Measurements from ENCODE around the gene GFOD1. TPM values are rescaled to one million over a fixed set of nuclear protein-coding genes. Genes with fewer than 3 reads are reported as not detected.
"Not testable (repeated sequence)": the region's sequence is repeated elsewhere in the genome, so short reads cannot be mapped to it uniquely, and the experiment has no call there.

GFOD1 gene
- total and polyA plus RNA-seq, 2 donors (not counting 1 experiment from before 2014, with no cell fraction given) = 10.5 to 25.3 TPM

DNA sequence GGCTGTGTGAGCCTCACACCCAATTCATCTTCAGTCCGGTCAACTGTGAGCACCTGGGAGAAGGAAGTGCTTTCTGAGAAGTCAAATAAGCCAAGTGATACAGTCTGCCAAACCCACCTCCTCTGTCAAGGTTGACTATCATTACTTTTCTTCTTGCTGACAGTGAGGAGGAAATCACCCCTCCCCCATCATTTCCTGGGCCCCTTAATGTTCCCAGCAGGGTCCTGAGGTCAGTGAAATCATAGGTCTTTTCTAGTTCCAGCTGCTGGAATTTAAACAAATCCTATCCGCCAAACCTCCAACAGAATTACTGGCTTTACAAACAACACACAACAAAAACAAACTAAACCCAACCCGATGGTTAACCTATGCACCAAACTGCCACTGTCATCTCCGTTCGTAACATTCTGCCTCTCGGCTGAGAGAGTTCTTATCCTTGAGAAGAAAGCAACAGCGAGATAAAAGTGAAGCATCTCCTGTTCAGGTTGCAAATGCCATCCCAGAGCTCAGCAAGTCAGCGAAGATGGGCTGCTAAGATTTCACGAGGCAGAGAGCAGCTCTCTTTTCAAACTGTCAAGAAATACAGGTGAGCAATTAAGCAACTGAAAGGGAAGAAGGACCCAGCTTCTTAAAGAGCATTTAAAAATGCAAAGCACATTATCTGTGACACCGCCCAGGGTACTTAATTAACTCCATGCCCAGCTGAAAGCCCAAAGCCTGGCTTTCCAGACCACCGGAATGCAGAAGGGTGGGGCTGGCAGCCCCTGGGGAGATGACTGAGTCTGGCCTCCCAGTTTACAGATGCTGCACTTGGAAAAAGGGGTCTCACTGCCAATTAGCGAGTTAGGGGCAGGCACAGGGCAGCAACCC, 24.7 kb downstream of the GFOD1 start:
- peaks cover 38% of the 10 kb centered on the region for H3K4me1 ChIP-seq (ENCODE audit: control insufficient read depth, extremely low read depth, insufficient read depth, low read length)
- H2AFZ ChIP-seq (ENCODE audit: low read length) = no peak overlapping the region
- peak; percentile 44 to 66 for DNase-seq (ENCODE audit: low read depth in 2 of 2)
- H4K20me1 ChIP-seq (ENCODE audit: control insufficient read depth, extremely low read depth, insufficient read depth, low read length) = no peaks in the 10 kb centered on the region
- peak overlapping the region; percentile 66 for H3K4me2 ChIP-seq (ENCODE audit: extremely low read depth, insufficient read depth, low read length)
- peak overlapping the region in 2 of 4 experiments; percentile 6 to 32 for H3K4me3 ChIP-seq (replicated peaks in 1 of 4; ENCODE audit: control extremely low read depth in 1 of 4, insufficient read depth in 1 of 4, low read depth in 3 of 4, low read length in 4 of 4)
- TF ChIP-seq, protein P1, sequence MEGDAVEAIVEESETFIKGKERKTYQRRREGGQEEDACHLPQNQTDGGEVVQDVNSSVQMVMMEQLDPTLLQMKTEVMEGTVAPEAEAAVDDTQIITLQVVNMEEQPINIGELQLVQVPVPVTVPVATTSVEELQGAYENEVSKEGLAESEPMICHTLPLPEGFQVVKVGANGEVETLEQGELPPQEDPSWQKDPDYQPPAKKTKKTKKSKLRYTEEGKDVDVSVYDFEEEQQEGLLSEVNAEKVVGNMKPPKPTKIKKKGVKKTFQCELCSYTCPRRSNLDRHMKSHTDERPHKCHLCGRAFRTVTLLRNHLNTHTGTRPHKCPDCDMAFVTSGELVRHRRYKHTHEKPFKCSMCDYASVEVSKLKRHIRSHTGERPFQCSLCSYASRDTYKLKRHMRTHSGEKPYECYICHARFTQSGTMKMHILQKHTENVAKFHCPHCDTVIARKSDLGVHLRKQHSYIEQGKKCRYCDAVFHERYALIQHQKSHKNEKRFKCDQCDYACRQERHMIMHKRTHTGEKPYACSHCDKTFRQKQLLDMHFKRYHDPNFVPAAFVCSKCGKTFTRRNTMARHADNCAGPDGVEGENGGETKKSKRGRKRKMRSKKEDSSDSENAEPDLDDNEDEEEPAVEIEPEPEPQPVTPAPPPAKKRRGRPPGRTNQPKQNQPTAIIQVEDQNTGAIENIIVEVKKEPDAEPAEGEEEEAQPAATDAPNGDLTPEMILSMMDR (conservative IDR thresholded peaks at IDR 0.05 in 1 of 2, IDR thresholded peaks at IDR 0.05 in 1 of 2; ENCODE audit: low read depth in 1 of 2, low read length in 2 of 2) = no peak
- TF ChIP-seq EZH2 (IDR thresholded peaks at IDR 0.05; ENCODE audit: low read length, missing control alignments) = no peak
- H3K9me3 ChIP-seq (ENCODE audit: control insufficient read depth, insufficient read depth, low read depth, low read length) = no peaks in the 10 kb centered on the region
- H3K79me2 ChIP-seq (ENCODE audit: control insufficient read depth, insufficient read depth, low read length) = no peaks in the 10 kb centered on the region
- no peaks in the 10 kb centered on the region for H3K27me3 ChIP-seq (ENCODE audit: control insufficient read depth, insufficient read depth, low read length)
- no peak overlapping the region for H3K27ac ChIP-seq (ENCODE audit: insufficient read depth, low read length)
- H3K9ac ChIP-seq (ENCODE audit: insufficient read depth, low read length) = no peak overlapping the region
- no peaks in the 10 kb centered on the region for H3K36me3 ChIP-seq (ENCODE audit: control insufficient read depth, insufficient read depth, low read length)

DNA sequence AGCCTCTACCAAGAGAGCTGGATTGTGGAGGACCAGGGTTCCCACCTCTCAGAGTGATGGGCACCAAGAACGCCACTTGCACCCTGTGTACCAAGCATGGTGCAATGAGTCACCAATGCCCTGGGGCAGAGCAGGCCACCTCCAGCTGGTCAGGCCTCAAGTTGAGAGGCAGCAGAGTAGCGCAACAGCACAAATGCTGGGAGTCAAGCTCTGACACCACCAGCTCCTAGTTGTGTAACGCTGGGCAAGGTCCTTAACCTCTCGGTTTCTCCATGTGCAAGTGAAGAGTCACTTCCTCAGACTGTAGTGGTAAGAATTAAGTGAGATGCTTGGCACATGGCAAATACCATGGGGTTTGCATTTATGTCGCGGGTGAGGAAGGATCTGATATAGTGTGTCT, 25.6 kb downstream of the GFOD1 start:
- Histone ChIP-seq H2AFZ (ENCODE audit: low read length) (no peak overlapping the region), H3K27ac (ENCODE audit: insufficient read depth, low read length) (peak overlapping the region; percentile 7), H3K9me3 (ENCODE audit: control insufficient read depth, insufficient read depth, low read depth, low read length) (no peaks in the 10 kb centered on the region), H4K20me1 (ENCODE audit: control insufficient read depth, extremely low read depth, insufficient read depth, low read length) (no peaks in the 10 kb centered on the region), H3K4me3 (replicated peaks in 1 of 4; ENCODE audit: control extremely low read depth in 1 of 4, insufficient read depth in 1 of 4, low read depth in 3 of 4, low read length in 4 of 4) (no peak overlapping the region), H3K9ac (ENCODE audit: insufficient read depth, low read length) (no peak overlapping the region), H3K27me3 (ENCODE audit: control insufficient read depth, insufficient read depth, low read length) (no peaks in the 10 kb centered on the region), H3K4me1 (ENCODE audit: control insufficient read depth, extremely low read depth, insufficient read depth, low read length) (peaks cover 38% of the 10 kb centered on the region), H3K36me3 (ENCODE audit: control insufficient read depth, insufficient read depth, low read length) (no peaks in the 10 kb centered on the region), H3K4me2 (ENCODE audit: extremely low read depth, insufficient read depth, low read length) (no peak overlapping the region), H3K79me2 (ENCODE audit: control insufficient read depth, insufficient read depth, low read length) (no peaks in the 10 kb centered on the region)
- peak in 1 of 2 donors; percentile 53 for DNase-seq (ENCODE audit: low read depth in 2 of 2)
- TF ChIP-seq, protein P1 (conservative IDR thresholded peaks at IDR 0.05 in 1 of 2, IDR thresholded peaks at IDR 0.05 in 1 of 2; ENCODE audit: low read depth in 1 of 2, low read length in 2 of 2) = no peak
- TF ChIP-seq EZH2 (IDR thresholded peaks at IDR 0.05; ENCODE audit: low read length, missing control alignments) = no peak

DNA sequence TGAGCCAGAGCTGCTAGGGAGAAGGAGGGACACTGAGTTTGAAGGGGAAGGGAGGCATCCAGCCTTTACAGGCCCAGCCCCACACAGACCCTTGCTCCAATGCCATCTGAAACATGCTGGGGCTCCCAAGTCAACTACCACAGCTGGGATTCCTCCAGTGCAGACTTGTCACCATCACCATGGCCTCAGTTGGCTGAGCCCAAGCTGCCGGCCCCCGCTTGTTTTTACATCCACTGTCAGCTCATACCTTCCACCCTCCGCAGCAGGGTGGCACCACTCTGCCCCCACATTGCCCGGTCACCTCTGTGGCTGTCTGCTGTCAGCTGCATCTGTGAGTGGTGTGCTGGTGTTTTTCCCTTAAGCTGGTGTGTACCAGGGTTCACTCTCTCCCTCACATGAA, 26.1 kb downstream of the GFOD1 start:
- no peaks in the 10 kb centered on the region for H3K79me2 ChIP-seq (ENCODE audit: control insufficient read depth, insufficient read depth, low read length)
- no peak overlapping the region for H3K27ac ChIP-seq (ENCODE audit: insufficient read depth, low read length)
- no peak for DNase-seq (ENCODE audit: low read depth in 2 of 2)

DNA sequence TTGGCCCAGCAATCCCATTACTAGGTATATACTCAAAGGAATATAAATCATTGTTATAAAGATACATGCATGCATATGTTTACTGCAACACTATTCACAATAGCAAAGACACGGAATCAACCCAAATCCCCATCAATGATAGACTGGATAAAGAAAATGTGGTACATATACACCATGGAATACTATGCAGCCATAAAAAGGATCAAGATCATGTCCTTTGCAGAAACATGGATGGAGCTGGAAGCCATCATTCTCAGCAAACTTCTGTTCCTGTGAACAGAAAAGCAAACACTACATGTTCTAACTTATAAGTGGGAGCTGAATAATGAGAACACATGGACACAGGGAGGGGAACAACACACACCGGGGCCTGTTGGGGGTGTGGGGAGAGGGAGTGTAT, 27.1 kb downstream of the GFOD1 start:
- not testable (repeated sequence) for H3K27ac ChIP-seq (ENCODE audit: insufficient read depth, low read length); H3K9me3 ChIP-seq (ENCODE audit: control insufficient read depth, insufficient read depth, low read depth, low read length); H3K36me3 ChIP-seq (ENCODE audit: control insufficient read depth, insufficient read depth, low read length); H3K9ac ChIP-seq (ENCODE audit: insufficient read depth, low read length); DNase-seq (ENCODE audit: low read depth in 2 of 2); H3K4me2 ChIP-seq (ENCODE audit: extremely low read depth, insufficient read depth, low read length); H3K4me3 ChIP-seq (replicated peaks in 1 of 4; ENCODE audit: control extremely low read depth in 1 of 4, insufficient read depth in 1 of 4, low read depth in 3 of 4, low read length in 4 of 4); H3K79me2 ChIP-seq (ENCODE audit: control insufficient read depth, insufficient read depth, low read length); H3K27me3 ChIP-seq (ENCODE audit: control insufficient read depth, insufficient read depth, low read length); H4K20me1 ChIP-seq (ENCODE audit: control insufficient read depth, extremely low read depth, insufficient read depth, low read length); H2AFZ ChIP-seq (ENCODE audit: low read length)
- H3K4me1 ChIP-seq (ENCODE audit: control insufficient read depth, extremely low read depth, insufficient read depth, low read length) = peaks cover 28% of the 10 kb centered on the region

More for the DNA sequence above, 26.1 kb downstream of the GFOD1 start:
- H3K4me2 ChIP-seq (ENCODE audit: extremely low read depth, insufficient read depth, low read length) = no peak overlapping the region
- H3K4me3 ChIP-seq (replicated peaks in 1 of 4; ENCODE audit: control extremely low read depth in 1 of 4, insufficient read depth in 1 of 4, low read depth in 3 of 4, low read length in 4 of 4) = no peak overlapping the region
- H4K20me1 ChIP-seq (ENCODE audit: control insufficient read depth, extremely low read depth, insufficient read depth, low read length) = no peaks in the 10 kb centered on the region
- H3K4me1 ChIP-seq (ENCODE audit: control insufficient read depth, extremely low read depth, insufficient read depth, low read length) = peaks cover 35% of the 10 kb centered on the region
- no peak overlapping the region for H2AFZ ChIP-seq (ENCODE audit: low read length)
- H3K27me3 ChIP-seq (ENCODE audit: control insufficient read depth, insufficient read depth, low read length) = no peaks in the 10 kb centered on the region
- no peaks in the 10 kb centered on the region for H3K36me3 ChIP-seq (ENCODE audit: control insufficient read depth, insufficient read depth, low read length)
- no peak for TF ChIP-seq EZH2 (IDR thresholded peaks at IDR 0.05; ENCODE audit: low read length, missing control alignments)
- TF ChIP-seq, protein P1 (conservative IDR thresholded peaks at IDR 0.05 in 1 of 2, IDR thresholded peaks at IDR 0.05 in 1 of 2; ENCODE audit: low read depth in 1 of 2, low read length in 2 of 2) = no peak
- H3K9ac ChIP-seq (ENCODE audit: insufficient read depth, low read length) = no peak overlapping the region
- no peaks in the 10 kb centered on the region for H3K9me3 ChIP-seq (ENCODE audit: control insufficient read depth, insufficient read depth, low read depth, low read length)

All from fibroblast of lung (primary cell).